T-helper 17 cell (primary cell): Measurements from ENCODE around the gene DCTN2. TPM values are rescaled to one million over a fixed set of nuclear protein-coding genes. Genes with fewer than 3 reads are reported as not detected.
"Not testable (repeated sequence)": the region's sequence is repeated elsewhere in the genome, so short reads cannot be mapped to it uniquely, and the experiment has no call there.

Source experiments
- ATAC-seq: fragments of 150-1000 bp; cut with Tn5 transposase; 2 replicates; pipeline ENCODE4 v1.10.0; 2021; ENCODE audit warnings: mild to moderate bottlenecking, moderate library complexity
- DNase-seq, 3 donors: peaks; one replicate each; pipeline versions ENCODE4 v3.0.0 to v3.0.0-alpha.2; 2020 to 2021
- H3K9me3 ChIP-seq: one replicate; pipeline ENCODE4 v1.7.0; 2013; ENCODE audit warnings: low read length, mild to moderate bottlenecking; ENCODE audit not compliant: control insufficient read depth, poor library complexity, severe bottlenecking
- H3K27ac Mint-ChIP-seq: one replicate; pipeline ENCODE4 v1.8.0; 2022; ENCODE audit warnings: mild to moderate bottlenecking, moderate library complexity, mixed read lengths
- H3K27me3 Mint-ChIP-seq: one replicate; pipeline ENCODE4 v1.8.0; 2022; ENCODE audit warnings: mixed read lengths
- H3K36me3 Mint-ChIP-seq: one replicate; pipeline ENCODE4 v1.8.0; 2022; ENCODE audit warnings: low read depth, mixed read lengths
- H3K4me1 Mint-ChIP-seq: one replicate; pipeline ENCODE4 v1.8.0; 2022; ENCODE audit warnings: mild to moderate bottlenecking, mixed read lengths
- H3K4me3 Mint-ChIP-seq: one replicate; pipeline ENCODE4 v1.8.0; 2022; ENCODE audit warnings: mild to moderate bottlenecking, moderate library complexity, mixed read lengths
- total RNA-seq, 4 donors: library from RNA in 2 of 4; stranded (reverse) in 2 of 4; gene quantifications; one replicate each; pipeline ENCODE4 v1.2.3 and lab custom pipeline; 2022 to 2026

DCTN2 gene
- total RNA-seq, 2 donors from 2014 or later = 63.9 to 78.8 TPM

GRCh38 chr12:57583008-57583831 lies 36.2 kb upstream of the DCTN2 start:
- peaks cover 2% of the 10 kb centered on the region for H3K36me3 Mint-ChIP-seq
- no peak overlapping the region for H3K4me3 Mint-ChIP-seq
- H3K4me1 Mint-ChIP-seq = peaks cover 11% of the 10 kb centered on the region
- ATAC-seq (peak; percentile 100), DNase-seq (peak; percentile 25 to 51 (median 28))
- peak overlapping the region; percentile 76 for H3K27ac Mint-ChIP-seq
- H3K27me3 Mint-ChIP-seq = peaks cover 20% of the 10 kb centered on the region
- no peaks in the 10 kb centered on the region for H3K9me3 ChIP-seq

GRCh38 chr12:57582440-57582839 lies 35.4 kb upstream of the DCTN2 start:
- DNase-seq = no peak
- Mint-ChIP-seq H3K27me3 (peaks cover 20% of the 10 kb centered on the region), H3K36me3 (peaks cover 2% of the 10 kb centered on the region), H3K4me3 (no peak overlapping the region), H3K27ac (no peak overlapping the region), H3K4me1 (peaks cover 11% of the 10 kb centered on the region)
- ATAC-seq = no peak
- no peaks in the 10 kb centered on the region for H3K9me3 ChIP-seq

- H3K27ac Mint-ChIP-seq = no peak overlapping the region
- DNase-seq (no peak), ATAC-seq (no peak)
- peaks cover 11% of the 10 kb centered on the region for H3K4me1 Mint-ChIP-seq
- peaks cover 2% of the 10 kb centered on the region for H3K36me3 Mint-ChIP-seq
- peaks cover 20% of the 10 kb centered on the region for H3K27me3 Mint-ChIP-seq
- H3K4me3 Mint-ChIP-seq = no peak overlapping the region
- H3K9me3 ChIP-seq = no peaks in the 10 kb centered on the region
Observed at GRCh38 chr12:57581802-57582201, 34.8 kb upstream of the DCTN2 start.

GRCh38 chr12:57580466-57580795 lies 33.4 kb upstream of the DCTN2 start:
- ATAC-seq (no peak), DNase-seq (no peak)
- no peak overlapping the region for H3K27ac Mint-ChIP-seq
- peaks cover 2% of the 10 kb centered on the region for H3K36me3 Mint-ChIP-seq
- no peak overlapping the region for H3K4me3 Mint-ChIP-seq
- no peaks in the 10 kb centered on the region for H3K9me3 ChIP-seq
- peaks cover 23% of the 10 kb centered on the region for H3K27me3 Mint-ChIP-seq
- peaks cover 11% of the 10 kb centered on the region for H3K4me1 Mint-ChIP-seq

- H3K4me1 Mint-ChIP-seq = peaks cover 11% of the 10 kb centered on the region
- H3K36me3 Mint-ChIP-seq = peaks cover 2% of the 10 kb centered on the region
- no peak overlapping the region for H3K27ac Mint-ChIP-seq
- ATAC-seq (no peak), DNase-seq (no peak)
- no peak overlapping the region for H3K4me3 Mint-ChIP-seq
- no peaks in the 10 kb centered on the region for H3K9me3 ChIP-seq
- H3K27me3 Mint-ChIP-seq = peaks cover 22% of the 10 kb centered on the region
Observed at GRCh38 chr12:57579677-57580465, 32.9 kb upstream of the DCTN2 start.

- H3K27ac Mint-ChIP-seq = no peak overlapping the region
- DNase-seq = no peak
- no peak for ATAC-seq
- H3K4me1 Mint-ChIP-seq = peaks cover 8% of the 10 kb centered on the region
- H3K27me3 Mint-ChIP-seq = peaks cover 19% of the 10 kb centered on the region
- peaks cover 2% of the 10 kb centered on the region for H3K36me3 Mint-ChIP-seq
- H3K9me3 ChIP-seq = no peaks in the 10 kb centered on the region
- no peak overlapping the region for H3K4me3 Mint-ChIP-seq
Observed at GRCh38 chr12:57579011-57579410, 32.0 kb upstream of the DCTN2 start.

GRCh38 chr12:57577981-57578758 lies 31.2 kb upstream of the DCTN2 start:
- Mint-ChIP-seq H3K36me3 (peaks cover under 1% of the 10 kb centered on the region), H3K4me3 (no peak overlapping the region), H3K27me3 (peaks cover 16% of the 10 kb centered on the region), H3K27ac (no peak overlapping the region), H3K4me1 (peaks cover 1% of the 10 kb centered on the region)
- ATAC-seq (no peak), DNase-seq (no peak)
- H3K9me3 ChIP-seq = no peaks in the 10 kb centered on the region

GRCh38 chr12:57576613-57577160 lies 29.7 kb upstream of the DCTN2 start:
- no peak for DNase-seq
- no peaks in the 10 kb centered on the region for H3K36me3 Mint-ChIP-seq
- no peak overlapping the region for H3K4me3 Mint-ChIP-seq
- H3K4me1 Mint-ChIP-seq = no peaks in the 10 kb centered on the region
- no peak for ATAC-seq
- no peaks in the 10 kb centered on the region for H3K9me3 ChIP-seq
- H3K27me3 Mint-ChIP-seq = peaks cover 11% of the 10 kb centered on the region
- peak overlapping the region; percentile 70 for H3K27ac Mint-ChIP-seq

- ATAC-seq = no peak
- no peak for DNase-seq
- Mint-ChIP-seq H3K27me3 (peaks cover 11% of the 10 kb centered on the region), H3K36me3 (no peaks in the 10 kb centered on the region), H3K4me3 (no peak overlapping the region), H3K4me1 (no peaks in the 10 kb centered on the region), H3K27ac (peak overlapping the region; percentile 70)
- H3K9me3 ChIP-seq = no peaks in the 10 kb centered on the region
Observed at GRCh38 chr12:57575771-57576612, 29.0 kb upstream of the DCTN2 start.

- Mint-ChIP-seq H3K27ac (no peak overlapping the region), H3K36me3 (no peaks in the 10 kb centered on the region), H3K27me3 (peaks cover 12% of the 10 kb centered on the region), H3K4me1 (no peaks in the 10 kb centered on the region), H3K4me3 (no peak overlapping the region)
- no peaks in the 10 kb centered on the region for H3K9me3 ChIP-seq
- ATAC-seq (no peak), DNase-seq (no peak)
Observed at GRCh38 chr12:57574795-57575194, 27.8 kb upstream of the DCTN2 start.

GRCh38 chr12:57571926-57572762 lies 25.2 kb upstream of the DCTN2 start:
- ATAC-seq (no peak), DNase-seq (no peak)
- Mint-ChIP-seq H3K4me1 (no peaks in the 10 kb centered on the region), H3K36me3 (peaks cover 3% of the 10 kb centered on the region), H3K27me3 (peaks cover 22% of the 10 kb centered on the region), H3K27ac (no peak overlapping the region), H3K4me3 (no peak overlapping the region)
- no peaks in the 10 kb centered on the region for H3K9me3 ChIP-seq

- H3K27me3 Mint-ChIP-seq = peaks cover 19% of the 10 kb centered on the region
- ATAC-seq, H3K27ac Mint-ChIP-seq, H3K4me1 Mint-ChIP-seq, H3K9me3 ChIP-seq, H3K36me3 Mint-ChIP-seq, H3K4me3 Mint-ChIP-seq, DNase-seq: not testable (repeated sequence)
Observed at GRCh38 chr12:57570438-57570837, 23.4 kb upstream of the DCTN2 start.
